K562 (cell line): Measurements from ENCODE around the gene SGMS1. TPM values are rescaled to one million over a fixed set of nuclear protein-coding genes. Genes with fewer than 3 reads are reported as not detected.
A peak's percentile ranks its signal among the peaks of the same experiment; 100 is the strongest.

Experiments
- ATAC-seq: fragments of 200-7000 bp; cut with Tn5 transposase; 3 replicates; pipeline ENCODE4 v1.9.1; 2020; ENCODE audit warnings: moderate library complexity
- BruUV-seq: library from RNA; stranded (reverse); fragments of 400-500 nt; replicated peaks from 2 replicates; lab custom pipeline; 2021; lab: Mats Ljungman, UMichigan
- CTCF ChIA-PET: fragments of 300-600 bp; formaldehyde crosslinking; extraction: SDS; loops from one replicate; lab custom pipeline; 2021; ENCODE audit warnings: low intra/inter-chr PET ratio; lab: Yijun Ruan, JAX
- POLR2A ChIA-PET: fragments of 300-600, 350-650 bp; sonication (Branson Sonifier 250); formaldehyde crosslinking; extraction: SDS; loops from one replicate; lab custom pipeline; 2021; ENCODE audit warnings: antibody characterized with exemption, inconsistent platforms; lab: Yijun Ruan, JAX
- DNase-seq, 4 experiments: peaks; one replicate each; pipeline versions ENCODE4 v3.0.0 to v3.0.0-alpha.2; 2011 to 2018; ENCODE audit warnings: low spot score in 3 of 4, mixed read lengths in 3 of 4; ENCODE audit errors: extremely low read depth in 1 of 4
- FAIRE-seq: peaks from 2 replicates; lab custom pipeline; 2011; peaks lifted over from hg19 to GRCh38; lab: Jason Lieb, UNC
- H2AFZ ChIP-seq: 2 replicates; pipeline ENCODE4 v1.6.0; 2011; ENCODE audit warnings: low read depth, low read length, control low read depth, inconsistent platforms
- H3K27ac ChIP-seq: fragments of 200-600 bp; 3 replicates; pipeline ENCODE4 v1.8.0; 2011; ENCODE audit warnings: low read depth, mild to moderate bottlenecking, control low read depth, inconsistent platforms, low read length, moderate library complexity, mixed read lengths; ENCODE audit errors: extremely low read depth
- H3K27me3 ChIP-seq, 2 experiments: fragments of 300-600 bp in 1 of 2; 2 replicates in 1 of 2; 3 replicates in 1 of 2; pipeline versions ENCODE4 v1.6.0 to v1.8.0; 2011; ENCODE audit warnings: inconsistent platforms in 2 of 2, low read length in 2 of 2, mild to moderate bottlenecking in 1 of 2, mixed read lengths in 1 of 2, moderate library complexity in 1 of 2; ENCODE audit not compliant: control insufficient read depth in 2 of 2, insufficient read depth in 2 of 2
- H3K36me3 ChIP-seq: fragments of 300-600 bp; 3 replicates; pipeline ENCODE4 v1.8.0; 2011; ENCODE audit warnings: mild to moderate bottlenecking, low read length, inconsistent platforms; ENCODE audit not compliant: control insufficient read depth, insufficient read depth
- H3K4me1 ChIP-seq, 2 experiments: fragments of 200-600 bp in 1 of 2; replicated peaks in 1 of 2; 2 replicates in 1 of 2; 3 replicates in 1 of 2; pipeline versions ENCODE4 v1.5.1 to v1.8.0; 2011; ENCODE audit warnings: inconsistent platforms in 2 of 2, low read length in 2 of 2, mild to moderate bottlenecking in 1 of 2, mixed read lengths in 1 of 2, moderate library complexity in 1 of 2; ENCODE audit not compliant: control insufficient read depth in 2 of 2, insufficient read depth in 2 of 2
- H3K4me2 ChIP-seq: 2 replicates; pipeline ENCODE4 v1.6.1; 2011; ENCODE audit warnings: low read length, control low read depth, inconsistent platforms, mixed read lengths; ENCODE audit not compliant: insufficient read depth
- H3K4me3 ChIP-seq: fragments of 200-600 bp; sonication (generic), shearing (Covaris generic); 2 replicates; pipeline ENCODE4 v1.5.1; 2016; ENCODE audit warnings: control low read depth, inconsistent platforms
- H3K79me2 ChIP-seq: fragments of 200-600 bp; 3 replicates; pipeline ENCODE4 v1.8.0; 2011; ENCODE audit warnings: low read length, inconsistent platforms; ENCODE audit not compliant: control insufficient read depth, insufficient read depth
- H3K9ac ChIP-seq, 2 experiments: 2 replicates each; pipeline versions ENCODE4 v1.6.0 to v1.6.1; 2011; ENCODE audit warnings: low read depth in 2 of 2, low read length in 2 of 2, control low read depth in 1 of 2, inconsistent platforms in 1 of 2, mild to moderate bottlenecking in 1 of 2, mixed read lengths in 1 of 2; ENCODE audit not compliant: insufficient read depth in 1 of 2
- H3K9me1 ChIP-seq: one replicate; pipeline ENCODE4 v1.6.0; 2011; ENCODE audit warnings: inconsistent platforms, mild to moderate bottlenecking, low read length, moderate library complexity; ENCODE audit not compliant: control insufficient read depth, insufficient read depth
- H3K9me3 ChIP-seq: replicated peaks from 2 replicates; pipeline ENCODE4 v1.5.1; 2011; ENCODE audit warnings: low read depth, low read length, inconsistent platforms; ENCODE audit not compliant: control insufficient read depth, insufficient read depth
- H4K20me1 ChIP-seq: replicated peaks from 2 replicates; pipeline ENCODE4 v1.6.1; 2011; ENCODE audit warnings: low read length, inconsistent platforms, mixed read lengths; ENCODE audit not compliant: control insufficient read depth, insufficient read depth
- CEBPB ChIP-seq: fragments of 450-650 bp; IDR thresholded peaks from 2 replicates; pipeline ENCODE4 v1.6.1; 2016; ENCODE audit warnings: missing genetic modification characterization, missing compliant biosample characterization
- DPF2 ChIP-seq: fragments of 450-650 bp; IDR thresholded peaks from 2 replicates; pipeline ENCODE4 v1.6.1; 2016
- EP300 ChIP-seq: IDR thresholded peaks from 2 replicates; pipeline ENCODE4 v1.6.1; 2012; ENCODE audit warnings: low read length, improper control_type of control experiment
- ESRRA ChIP-seq: fragments of 450-650 bp; IDR thresholded peaks from 2 replicates; pipeline ENCODE4 v1.6.1; 2014; ENCODE audit warnings: low read depth, mild to moderate bottlenecking, moderate library complexity, borderline replicate concordance
- ETS1 ChIP-seq: conservative IDR thresholded peaks from 2 replicates; pipeline ENCODE4 v1.6.1; 2011; ENCODE audit warnings: low read depth, mild to moderate bottlenecking, low read length; ENCODE audit not compliant: control insufficient read depth
- ETV1 ChIP-seq: fragments of 450-650 bp; conservative IDR thresholded peaks from 2 replicates; pipeline ENCODE4 v1.6.1; 2016; ENCODE audit warnings: missing genetic modification characterization, control low read depth, low read depth, missing compliant biosample characterization
- FOXO4 ChIP-seq: fragments of 450-650 bp; formaldehyde crosslinking; IDR thresholded peaks from 2 replicates; pipeline ENCODE4 v1.4.0; 2020; ENCODE audit warnings: mild to moderate bottlenecking, moderate library complexity
- JUND ChIP-seq, 2 experiments: IDR thresholded peaks; 2 replicates in 1 of 2; 3 replicates in 1 of 2; pipeline ENCODE4 v1.6.1; 2011; ENCODE audit warnings: borderline replicate concordance in 2 of 2, low read depth in 2 of 2, low read length in 2 of 2, improper control_type of control experiment in 1 of 2, missing biosample characterization in 1 of 2, missing genetic modification characterization in 1 of 2, missing genetic modification reagents in 1 of 2
- MAFG ChIP-seq: fragments of 450-650 bp; conservative IDR thresholded peaks from 2 replicates; pipeline ENCODE4 v1.6.1; 2016; ENCODE audit warnings: missing genetic modification characterization, missing compliant biosample characterization
- RCOR1 ChIP-seq, 2 experiments: IDR thresholded peaks; 2 replicates each; pipeline ENCODE4 v1.6.1; 2012; ENCODE audit warnings: low read depth in 2 of 2, low read length in 2 of 2, borderline replicate concordance in 1 of 2, improper control_type of control experiment in 1 of 2
- RFX7 ChIP-seq: fragments of 250-450 bp; sonication (Bioruptor Pico); IDR thresholded peaks from 2 replicates; pipeline ENCODE4 v1.5.1; 2021; ENCODE audit warnings: mild to moderate bottlenecking
- VEZF1 ChIP-seq: fragments of 200-800 bp; sonication (Bioruptor generic); IDR thresholded peaks from 2 replicates; pipeline ENCODE4 v1.6.1; 2017; ENCODE audit warnings: missing genetic modification characterization, missing compliant biosample characterization
- ZEB2 ChIP-seq: fragments of 450-650 bp; IDR thresholded peaks from 2 replicates; pipeline ENCODE4 v1.6.1; 2016
- WGBS: fragments of 100-300 bp; shearing (Covaris generic); methylation state at CpG from one replicate; pipeline ENCODE4 v1.1.6; 2016; ENCODE audit warnings: low coverage, mixed read lengths; ENCODE audit not compliant: insufficient coverage; ENCODE audit errors: missing lambda C conversion rate; 5-methylcytosine and 5-hydroxymethylcytosine counted together
- in situ Hi-C: fragments of 300-500 bp; cut with MboI; formaldehyde crosslinking; loops from 4 replicates; pipeline ENCODE4 v1.15.0; 2018; ENCODE audit warnings: inconsistent platforms, mixed read lengths
- intact Hi-C: fragments of 100-400 bp; cut with micrococcal nuclease; formaldehyde crosslinking; loops from 2 replicates; pipeline ENCODE4 v1.14.2; 2022
- polyA plus RNA-seq, 8 experiments: library from polyadenylated mRNA; depleted of rRNA in 4 of 8; stranded (reverse) in 5 of 8; unstranded in 3 of 8; fragments of >200 nt; fragmentation: Nextera tagmentation in 2 of 8; fragmentation: Illumina TruSeq in 1 of 8; extraction: Ambion mirVana in 2 of 8; extraction: Trizol in 1 of 8; gene quantifications; 2 replicates each; pipeline versions ENCODE4 v1.2.1 to v1.2.3, GENCODE V29; 2011 to 2014; ENCODE audit warnings: inconsistent platforms in 1 of 8, missing spikeins in 1 of 8
- total RNA-seq, 7 experiments: library from RNA; depleted of rRNA in 6 of 7; stranded (reverse); fragments of >200 nt in 6 of 7; fragmentation: Illumina TruSeq in 2 of 7; extraction: Trizol in 2 of 7; gene quantifications; 2 replicates each; pipeline versions ENCODE4 v1.2.1 to v1.2.3, GENCODE V29; 2011 to 2021; ENCODE audit warnings: low replicate concordance in 1 of 7

SGMS1 gene
- total and polyA plus RNA-seq, 9 of the 15 experiments (the other 6 are each of a cell fraction or from before 2014, with no cell fraction given) = 22.6 to 232 (median 82.2) TPM

GRCh38 chr10:50410066-50410811, 213.5 kb downstream of the SGMS1 start (continued):
- TF ChIP-seq FOXO4 (CRISPR knock-in tag) = no peak
- peak; percentile 62 for TF ChIP-seq MAFG (tag)
- TF ChIP-seq RFX7 (CRISPR knock-in tag) = no peak

DNA sequence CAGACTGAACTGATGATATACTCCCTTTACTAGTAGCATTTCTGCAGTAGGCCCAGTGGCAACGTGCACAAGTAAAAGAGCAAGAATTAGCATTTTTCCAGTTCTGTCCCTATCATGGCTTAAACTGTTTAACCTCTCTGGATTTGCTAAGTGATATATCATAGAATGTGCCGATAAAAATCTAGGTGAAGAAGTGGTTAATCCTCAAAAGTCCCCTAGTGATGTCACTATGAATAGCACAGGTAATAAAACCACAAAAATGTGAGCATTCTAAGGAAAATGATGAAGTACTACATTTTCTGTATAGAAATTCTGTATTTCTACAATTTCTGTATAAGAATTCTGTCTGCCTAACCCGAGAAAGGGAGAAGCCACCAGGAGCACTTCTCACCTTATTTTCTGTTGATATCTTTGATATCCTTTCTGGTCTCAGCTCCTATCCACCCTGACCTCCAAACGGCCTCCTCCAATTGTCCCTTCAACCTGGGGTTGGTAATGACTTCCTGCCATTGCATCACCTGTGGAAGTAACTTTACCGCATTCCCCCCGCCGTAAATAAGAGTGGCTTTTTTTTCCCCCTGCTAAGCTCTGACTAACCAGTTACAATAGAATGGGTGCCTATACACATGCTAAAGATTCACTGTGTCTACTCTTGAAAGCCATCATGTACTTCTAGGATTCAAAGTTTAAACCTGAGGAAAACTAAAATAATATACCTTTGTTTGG, 216.5 kb downstream of the SGMS1 start:
- H3K4me3 ChIP-seq = no peak overlapping the region
- H2AFZ ChIP-seq = no peak overlapping the region
- CTCF ChIA-PET = no interaction called here
- H3K9me1 ChIP-seq = no peaks in the 10 kb centered on the region
- peak overlapping the region; percentile 10; the same call in 1 of the 2 replicates for H3K4me2 ChIP-seq
- peaks cover 67% of the 10 kb centered on the region for H3K36me3 ChIP-seq
- BruUV-seq = no TSS peak
- peaks cover 100% of the 10 kb centered on the region for H3K79me2 ChIP-seq
- POLR2A ChIA-PET = interaction anchor here (1.3 to 1.7 kb wide), 2 partner anchors 9 kb away, joined by 4 to 5 read pairs; no protein-coding TSS in a partner anchor
- no peak for FAIRE-seq
- no peaks in the 10 kb centered on the region for H3K9me3 ChIP-seq
- in situ Hi-C loops (no loop called here), intact Hi-C loops (no loop called here)
- ATAC-seq = peak; percentile 42
- WGBS = 39% methylated on average over 7 of the region's 7 CpGs
- H3K9ac ChIP-seq = 0 out of 4 replicates have a peak overlapping the region, but pooled peaks of 1 of the 2 experiments have one; percentile 5
- peaks cover 18 to 53% of the 10 kb centered on the region in 2 experiments; a peak in 4 of 5 replicates for H3K4me1 ChIP-seq
- peak overlapping the region; percentile 23; the same call in 2 of the 3 replicates for H3K27ac ChIP-seq
- peaks cover 34% of the 10 kb centered on the region for H4K20me1 ChIP-seq
- no peaks in the 10 kb centered on the region for H3K27me3 ChIP-seq
- peak in 1 of 4 experiments; percentile 28 for DNase-seq
- TF ChIP-seq ETS1 (no peak), ETV1 (peak; percentile 86), VEZF1 (CRISPR knock-in tag) (no peak), ZEB2 (peak; percentile 73), EP300 (peak; percentile 36; the same call in 1 of the 2 replicates), JUND (IDR thresholded peaks at IDR 0.05; ENCODE audit: borderline replicate concordance, low read depth, low read length) (peak; percentile 54; the same call in 1 of the 2 replicates), JUND (tag; IDR thresholded peaks at IDR 0.05; ENCODE audit: borderline replicate concordance, low read depth, low read length) (no peak), ESRRA (peak; percentile 80; the same call in 1 of the 2 replicates), DPF2 (0 out of 2 replicates have a peak, but pooled peaks have one; percentile 21), RCOR1 (IDR thresholded peaks at IDR 0.05; ENCODE audit: borderline replicate concordance in 1 of 2, low read depth in 2 of 2, low read length in 2 of 2) (0 out of 4 replicates have a peak, but pooled peaks of 1 of the 2 experiments have one; percentile 31), CEBPB (tag) (peak; percentile 79)
